Keratinocyte (primary cell): ENCODE data around the gene ZNF148.

Experiments
- CTCF ChIP-seq, 3 experiments: IDR thresholded peaks in 1 of 3; conservative IDR thresholded peaks in 1 of 3; optimal IDR thresholded peaks in 1 of 3; 2 replicates in 2 of 3; 3 replicates in 1 of 3; pipeline versions ENCODE3 to v1.5.1; 2011; ENCODE audit warnings: low read length in 3 of 3, mild to moderate bottlenecking in 3 of 3, moderate library complexity in 2 of 3, control low read depth in 1 of 3, inconsistent platforms in 1 of 3; ENCODE audit not compliant: insufficient read depth in 2 of 3; ENCODE audit errors: extremely low read depth in 1 of 3
- EZH2 ChIP-seq: IDR thresholded peaks from one replicate; pipeline ENCODE4 v1.6.1; 2012; ENCODE audit warnings: inconsistent platforms, mild to moderate bottlenecking, low read length, moderate library complexity

GRCh38 chr3:125318871-125319270 is 56.3 kb downstream of the ZNF148 start:
- TF ChIP-seq EZH2 (no peak), CTCF (optimal IDR thresholded peaks at IDR 0.05 in 1 of 3, IDR thresholded peaks at IDR 0.05 in 1 of 3, conservative IDR thresholded peaks at IDR 0.05 in 1 of 3; ENCODE audit: extremely low read depth in 1 of 3, insufficient read depth in 2 of 3, low read length in 3 of 3) (no peak)
